GM19324 (cell line): ENCODE measurements around the gene ADARB1.

Source experiments
- ATAC-seq: cut with Tn5 transposase; IDR thresholded peaks from one replicate; pipeline ENCODE4 v1.9.1; 2021; ENCODE audit warnings: mild to moderate bottlenecking, moderate library complexity; ENCODE audit not compliant: unreplicated experiment, low FRiP score

Gene ADARB1

GRCh38 chr21:45187646-45188045 is 113.3 kb downstream of the ADARB1 start:
- no peak for ATAC-seq

- ATAC-seq: no peak
Observed at GRCh38 chr21:45190013-45190412, 115.6 kb downstream of the ADARB1 start.

GRCh38 chr21:45192332-45192731 is 118.0 kb downstream of the ADARB1 start:
- no peak for ATAC-seq

GRCh38 chr21:45196620-45197019 is 122.2 kb downstream of the ADARB1 start:
- ATAC-seq: no peak

- no peak for ATAC-seq
Observed at GRCh38 chr21:45199201-45199600, 124.8 kb downstream of the ADARB1 start.

GRCh38 chr21:45200031-45200430 is 125.7 kb downstream of the ADARB1 start:
- ATAC-seq: no peak

GRCh38 chr21:45200581-45201296 is 126.4 kb downstream of the ADARB1 start:
- ATAC-seq: no peak

- no peak for ATAC-seq
Observed at GRCh38 chr21:45202344-45202743, 128.0 kb downstream of the ADARB1 start.

- ATAC-seq: no peak
Observed at GRCh38 chr21:45202889-45203288, 128.5 kb downstream of the ADARB1 start.

GRCh38 chr21:45203983-45204382 is 129.6 kb downstream of the ADARB1 start:
- ATAC-seq: no peak

GRCh38 chr21:45204395-45204794 is 130.0 kb downstream of the ADARB1 start:
- ATAC-seq: no peak

GRCh38 chr21:45207839-45208626 is 133.7 kb downstream of the ADARB1 start:
- no peak for ATAC-seq

GRCh38 chr21:45208627-45208951 is 134.2 kb downstream of the ADARB1 start:
- no peak for ATAC-seq

- no peak for ATAC-seq
Observed at GRCh38 chr21:45209046-45209445, 134.7 kb downstream of the ADARB1 start.

GRCh38 chr21:45209685-45210284 is 135.4 kb downstream of the ADARB1 start:
- ATAC-seq: no peak

GRCh38 chr21:45210461-45210983 is 136.1 kb downstream of the ADARB1 start:
- no peak for ATAC-seq

GRCh38 chr21:45211661-45212060 is 137.3 kb downstream of the ADARB1 start:
- no peak for ATAC-seq

- ATAC-seq: no peak
Observed at GRCh38 chr21:45213392-45213791, 139.0 kb downstream of the ADARB1 start.

- ATAC-seq: no peak
Observed at GRCh38 chr21:45215213-45215612, 140.8 kb downstream of the ADARB1 start.

GRCh38 chr21:45217010-45217409 is 142.6 kb downstream of the ADARB1 start:
- no peak for ATAC-seq

GRCh38 chr21:45219517-45219916 is 145.1 kb downstream of the ADARB1 start:
- ATAC-seq: no peak
